ENCODE results near the gene RNF19B.

Gene RNF19B

GRCh38 chr1:32890516-32891240 is 73.9 kb downstream of the RNF19B start:
- H3K36me3 Mint-ChIP-seq (ENCODE audit: low read depth): no peaks in the 10 kb centered on the region
- peaks cover 7% of the 10 kb centered on the region for H3K4me1 Mint-ChIP-seq (ENCODE audit: low read depth)
- H3K27ac Mint-ChIP-seq: no peak overlapping the region
- H3K9me3 Mint-ChIP-seq: no peaks in the 10 kb centered on the region
- H3K4me3 Mint-ChIP-seq: no peak overlapping the region
- no peak for DNase-seq
- peaks cover 82% of the 10 kb centered on the region for H3K27me3 Mint-ChIP-seq

GRCh38 chr1:32889731-32890278 is 74.8 kb downstream of the RNF19B start:
- H3K36me3 Mint-ChIP-seq (ENCODE audit: low read depth): no peaks in the 10 kb centered on the region
- no peaks in the 10 kb centered on the region for H3K9me3 Mint-ChIP-seq
- no peak overlapping the region for H3K27ac Mint-ChIP-seq
- DNase-seq: no peak
- no peak overlapping the region for H3K4me3 Mint-ChIP-seq
- H3K4me1 Mint-ChIP-seq (ENCODE audit: low read depth): peaks cover 9% of the 10 kb centered on the region
- H3K27me3 Mint-ChIP-seq: peaks cover 85% of the 10 kb centered on the region

GRCh38 chr1:32888677-32889420 is 75.8 kb downstream of the RNF19B start:
- Mint-ChIP-seq H3K4me3 (no peak overlapping the region), H3K36me3 (ENCODE audit: low read depth) (no peaks in the 10 kb centered on the region), H3K27ac (no peak overlapping the region), H3K27me3 (peaks cover 86% of the 10 kb centered on the region), H3K9me3 (no peaks in the 10 kb centered on the region), H3K4me1 (ENCODE audit: low read depth) (peaks cover 9% of the 10 kb centered on the region)
- no peak for DNase-seq

- DNase-seq: no peak
- no peaks in the 10 kb centered on the region for H3K36me3 Mint-ChIP-seq (ENCODE audit: low read depth)
- no peaks in the 10 kb centered on the region for H3K9me3 Mint-ChIP-seq
- H3K4me3 Mint-ChIP-seq: no peak overlapping the region
- peaks cover 9% of the 10 kb centered on the region for H3K4me1 Mint-ChIP-seq (ENCODE audit: low read depth)
- peaks cover 89% of the 10 kb centered on the region for H3K27me3 Mint-ChIP-seq
- H3K27ac Mint-ChIP-seq: no peak overlapping the region
Measured at GRCh38 chr1:32888134-32888533, 76.5 kb downstream of the RNF19B start.

GRCh38 chr1:32887623-32888022 is 77.0 kb downstream of the RNF19B start:
- Mint-ChIP-seq H3K9me3 (no peaks in the 10 kb centered on the region), H3K4me3 (no peak overlapping the region), H3K27ac (no peak overlapping the region), H3K27me3 (peaks cover 87% of the 10 kb centered on the region), H3K36me3 (ENCODE audit: low read depth) (no peaks in the 10 kb centered on the region), H3K4me1 (ENCODE audit: low read depth) (peaks cover 8% of the 10 kb centered on the region)
- DNase-seq: no peak

- no peak for DNase-seq
- Mint-ChIP-seq H3K27ac (no peak overlapping the region), H3K36me3 (ENCODE audit: low read depth) (no peaks in the 10 kb centered on the region), H3K4me1 (ENCODE audit: low read depth) (peaks cover 3% of the 10 kb centered on the region), H3K9me3 (no peaks in the 10 kb centered on the region), H3K27me3 (peaks cover 81% of the 10 kb centered on the region), H3K4me3 (no peak overlapping the region)
Measured at GRCh38 chr1:32886828-32887414, 77.7 kb downstream of the RNF19B start.

Measured in activated T-cell treated with anti-CD3 and anti-CD28 coated beads, Interleukin-2, amount 50 U/mL, for 24 hours (primary cell).